Spleen (tissue), 11 donors: ENCODE results near the gene CALML5. TPM values are rescaled to one million over a fixed set of nuclear protein-coding genes. Genes with fewer than 3 reads are reported as not detected.

Experiments used
- DNase-seq: peaks from one replicate; pipeline ENCODE4 v3.0.0-alpha.2; 2020
- H3K27ac ChIP-seq, 8 donors: fragments of 200-600 bp; sonication (generic) in 7 of 8; 1 replicate in 4 of 8; 2 replicates in 4 of 8; pipeline versions ENCODE4 v1.5.0 to v1.8.0; 2016 to 2021; ENCODE audit warnings: inconsistent platforms in 4 of 8, mild to moderate bottlenecking in 4 of 8, moderate library complexity in 1 of 8
- H3K27me3 ChIP-seq, 7 donors: fragments of 200-600 bp; sonication (generic) in 6 of 7; replicated peaks in 1 of 7; 1 replicate in 4 of 7; 2 replicates in 3 of 7; pipeline versions ENCODE4 v1.5.0 to v1.8.0; 2016 to 2021; ENCODE audit warnings: inconsistent platforms in 3 of 7, mild to moderate bottlenecking in 1 of 7
- H3K36me3 ChIP-seq, 6 donors: fragments of 200-600 bp; sonication (generic) in 5 of 6; 1 replicate in 4 of 6; 2 replicates in 2 of 6; pipeline versions ENCODE4 v1.5.0 to v1.8.0; 2016 to 2021; ENCODE audit warnings: inconsistent platforms in 2 of 6
- H3K4me1 ChIP-seq, 6 donors: fragments of 200-600 bp; sonication (generic) in 5 of 6; 1 replicate in 3 of 6; 2 replicates in 3 of 6; pipeline versions ENCODE4 v1.5.0 to v1.8.0; 2016 to 2021; ENCODE audit warnings: inconsistent platforms in 3 of 6
- H3K4me3 ChIP-seq, 8 donors: fragments of 200-600 bp; sonication (generic) in 7 of 8; 1 replicate in 4 of 8; 2 replicates in 4 of 8; pipeline versions ENCODE4 v1.5.0 to v1.8.0; 2016 to 2021; ENCODE audit warnings: inconsistent platforms in 4 of 8, mild to moderate bottlenecking in 4 of 8, moderate library complexity in 2 of 8
- H3K9me3 ChIP-seq, 8 donors: fragments of 200-600 bp; sonication (generic) in 7 of 8; 1 replicate in 4 of 8; 2 replicates in 4 of 8; pipeline versions ENCODE4 v1.5.0 to v1.8.0; 2016 to 2021; ENCODE audit warnings: inconsistent platforms in 4 of 8
- CTCF ChIP-seq, 11 experiments: fragments of 200-600 bp in 7 of 11; fragments of 450-650 bp in 4 of 11; sonication (generic) in 4 of 11; IDR thresholded peaks in 8 of 11; conservative IDR thresholded peaks in 3 of 11; 1 replicate in 7 of 11; 2 replicates in 4 of 11; pipeline versions ENCODE4 v1.4.0 to v1.8.0; 2016 to 2021; ENCODE audit warnings: antibody characterized with exemption in 11 of 11, inconsistent platforms in 4 of 11, mild to moderate bottlenecking in 1 of 11
- POLR2A ChIP-seq, 3 donors: fragments of 450-650 bp; IDR thresholded peaks; one replicate each; pipeline ENCODE4 v1.5.1; 2017; ENCODE audit warnings: antibody characterized with exemption in 3 of 3, mild to moderate bottlenecking in 1 of 3
- POLR2AphosphoS5 ChIP-seq, 3 donors: sonication (generic); formaldehyde crosslinking; IDR thresholded peaks; one replicate each; pipeline ENCODE4 v1.5.1; 2017; ENCODE audit warnings: antibody characterized with exemption in 3 of 3
- WGBS, 5 donors: extraction: QIAGEN DNeasy Blood & Tissue Kit in 3 of 5; methylation state at CpG; one replicate each; pipeline versions ENCODE4 v1.1.5 to v1.1.7; 2013 to 2018; 5-methylcytosine and 5-hydroxymethylcytosine counted together
- intact Hi-C: fragments of 100-400 bp; cut with DNase I; formaldehyde crosslinking; loops from one replicate; pipeline ENCODE4 v1.15.0; 2023; ENCODE audit warnings: low total_unique reads
- polyA plus RNA-seq, 3 donors: library from polyadenylated mRNA; stranded (reverse); fragments of 200-250 nt; gene quantifications; one replicate each; pipeline ENCODE4 v1.2.1, GENCODE V29; 2013
- total RNA-seq, 7 donors: library from RNA; depleted of rRNA in 3 of 7; stranded (reverse); fragments of >200 nt in 3 of 7; fragmentation: NEBNext Ultra II Directional in 4 of 7; extraction: Animal tissue kit (Norgen Biotek cat#: 25700) in 4 of 7; gene quantifications; one replicate each; pipeline versions ENCODE4 v1.1.0 to v1.2.1, GENCODE V29; 2016 to 2021
- donor health status: healthy with polysubstance abuse.
- donor health status: DM: no; HTN: no; CAD: no; lungs with moderate emphysema.
- donor health status: DM: no; HTN: no; CAD: no.
- donor health status: Bipolar disorder and iron deficiency.
- donor health status: healthy.
- donor health status: DM: no; HTN: no; CAD: no.
- donor health status: DM: yes; HTN: yes; CAD: no.

CALML5 gene
- total and polyA plus RNA-seq, 10 donors = 0.13 TPM; not detected in 9

GRCh38 chr10:5508786-5509185, 9.4 kb upstream of the CALML5 start:
- H3K4me1 ChIP-seq = no peaks in the 10 kb centered on the region
- no peaks in the 10 kb centered on the region for H3K36me3 ChIP-seq
- no peak for DNase-seq
- peaks cover 0 to 20% (median 0%) of the 10 kb centered on the region in 7 donors for H3K27me3 ChIP-seq
- WGBS, 5 donors = 83 to 90% (median 86%) methylated on average over 6 of the region's 6 CpGs
- intact Hi-C loops = no loop called here
- no peak overlapping the region for H3K27ac ChIP-seq
- no peaks in the 10 kb centered on the region for H3K9me3 ChIP-seq
- H3K4me3 ChIP-seq = no peak overlapping the region
- no peak for TF ChIP-seq POLR2A (IDR thresholded peaks at IDR 0.05)
- no peak for TF ChIP-seq POLR2AphosphoS5 (IDR thresholded peaks at IDR 0.05)
- no peak for TF ChIP-seq CTCF (IDR thresholded peaks at IDR 0.05 in 8 of 11, conservative IDR thresholded peaks at IDR 0.05 in 3 of 11)

- TF ChIP-seq POLR2AphosphoS5 (IDR thresholded peaks at IDR 0.05) = no peak
- no peak for TF ChIP-seq POLR2A (IDR thresholded peaks at IDR 0.05)
- TF ChIP-seq CTCF (IDR thresholded peaks at IDR 0.05 in 8 of 11, conservative IDR thresholded peaks at IDR 0.05 in 3 of 11) = no peak
- 91 to 97% (median 95%) methylated on average over 17 to 18 of the region's 18 CpGs for WGBS, 5 donors
- intact Hi-C loops = no loop called here
- Histone ChIP-seq H3K4me1 (no peaks in the 10 kb centered on the region), H3K9me3 (no peaks in the 10 kb centered on the region), H3K4me3 (no peak overlapping the region), H3K27ac (no peak overlapping the region), H3K27me3 (peaks cover 0 to 20% (median 0%) of the 10 kb centered on the region in 7 donors), H3K36me3 (no peaks in the 10 kb centered on the region)
- DNase-seq = no peak
Measured at GRCh38 chr10:5508161-5508604, 8.8 kb upstream of the CALML5 start.

- Histone ChIP-seq H3K4me1 (no peaks in the 10 kb centered on the region), H3K36me3 (no peaks in the 10 kb centered on the region), H3K9me3 (no peaks in the 10 kb centered on the region), H3K27me3 (peaks cover 0 to 21% (median 0%) of the 10 kb centered on the region in 7 donors), H3K27ac (no peak overlapping the region), H3K4me3 (no peak overlapping the region)
- 89 to 98% (median 92%) methylated on average over 10 to 14 of the region's 14 CpGs for WGBS, 5 donors
- TF ChIP-seq CTCF (IDR thresholded peaks at IDR 0.05 in 8 of 11, conservative IDR thresholded peaks at IDR 0.05 in 3 of 11) (no peak), POLR2A (IDR thresholded peaks at IDR 0.05) (no peak), POLR2AphosphoS5 (IDR thresholded peaks at IDR 0.05) (no peak)
- DNase-seq = no peak
- intact Hi-C loops = no loop called here
Measured at GRCh38 chr10:5507649-5508131, 8.3 kb upstream of the CALML5 start.

- 84 to 93% (median 86%) methylated on average over 17 to 19 of the region's 19 CpGs for WGBS, 5 donors
Measured at GRCh38 chr10:5506751-5507648, 7.6 kb upstream of the CALML5 start.

More at GRCh38 chr10:5506751-5507648, 7.6 kb upstream of the CALML5 start:
- no peaks in the 10 kb centered on the region for H3K9me3 ChIP-seq
- no peak for DNase-seq
- H3K27me3 ChIP-seq = peaks cover 0 to 23% (median 0%) of the 10 kb centered on the region in 7 donors
- TF ChIP-seq POLR2A (IDR thresholded peaks at IDR 0.05) = no peak
- no peak for TF ChIP-seq CTCF (IDR thresholded peaks at IDR 0.05 in 8 of 11, conservative IDR thresholded peaks at IDR 0.05 in 3 of 11)
- TF ChIP-seq POLR2AphosphoS5 (IDR thresholded peaks at IDR 0.05) = no peak
- H3K27ac ChIP-seq = no peak overlapping the region
- H3K4me3 ChIP-seq = no peak overlapping the region
- intact Hi-C loops = no loop called here
- peaks cover 0 to 5% (median 0%) of the 10 kb centered on the region in 6 donors for H3K4me1 ChIP-seq
- no peaks in the 10 kb centered on the region for H3K36me3 ChIP-seq
